ENCODE data around the gene LACRT. TPM values are rescaled to one million over a fixed set of nuclear protein-coding genes. Genes with fewer than 3 reads are reported as not detected.

Gene LACRT
- total and polyA plus RNA-seq, 2 of the 13 experiments (the other 11 are each of a cell fraction or from before 2014, with no cell fraction given) = not detected

GRCh38 chr12:54601841-54602240 lies 32.9 kb downstream of the LACRT start:
- POLR2A ChIA-PET = no interaction called here

More at GRCh38 chr12:54601841-54602240, 32.9 kb downstream of the LACRT start:
- Histone ChIP-seq H3K4me1 (ENCODE audit: insufficient read depth, low read length) (no peaks in the 10 kb centered on the region), H3K79me2 (ENCODE audit: insufficient read depth, low read length) (no peaks in the 10 kb centered on the region), H3K27me3 (ENCODE audit: control insufficient read depth in 1 of 2, insufficient read depth in 2 of 2, low read length in 2 of 2) (peaks cover 0 to 12% of the 10 kb centered on the region in 2 experiments; a peak in 1 of 5 replicates), H3K4me3 (replicated peaks in 1 of 3; ENCODE audit: insufficient read depth in 1 of 3, low read depth in 2 of 3, low read length in 3 of 3) (no peak overlapping the region), H4K20me1 (ENCODE audit: insufficient read depth, low read length) (no peaks in the 10 kb centered on the region), H3K4me2 (ENCODE audit: low read depth, low read length) (no peak overlapping the region), H3K9ac (ENCODE audit: insufficient read depth, low read depth, low read length) (no peak overlapping the region), H3K9me3 (ENCODE audit: low read length) (no peaks in the 10 kb centered on the region), H3K27ac (ENCODE audit: extremely low read length, insufficient read depth, low read length) (no peak overlapping the region), H3K36me3 (replicated peaks in 1 of 2; ENCODE audit: control insufficient read depth in 1 of 2, insufficient read depth in 2 of 2, low read length in 2 of 2) (no peaks in the 10 kb centered on the region), H2AFZ (ENCODE audit: low read length) (no peak overlapping the region)
- FAIRE-seq (no peak), DNase-seq (ENCODE audit: low spot score) (no peak), ATAC-seq (no peak)
- in situ Hi-C loops (cut with HindIII; ENCODE audit: extremely low pct_ligation_motif_present, low pct_unique_long_range_greater_than_20kb) = no loop called here
- BruUV-seq (replicated peaks) = no TSS peak
- WGBS (ENCODE audit: low lambda C conversion rate) = 8% methylated on average over 4 of the region's 4 CpGs
- CTCF ChIA-PET (ENCODE audit: low intra/inter-chr PET ratio, low total read pairs) = no interaction called here
- TF ChIP-seq SRY (CRISPR knock-in tag; IDR thresholded peaks at IDR 0.05) = no peak
- TF ChIP-seq ZNF639 (CRISPR knock-in tag; conservative IDR thresholded peaks at IDR 0.05) = no peak
- TF ChIP-seq TRIM22 (IDR thresholded peaks at IDR 0.05) = no peak
- no peak for TF ChIP-seq DNMT3B (CRISPR knock-in tag; conservative IDR thresholded peaks at IDR 0.05)
- no peak for TF ChIP-seq SNRNP70 (IDR thresholded peaks at IDR 0.05; ENCODE audit: low read depth, low read length)
- TF ChIP-seq RNF2 (conservative IDR thresholded peaks at IDR 0.05; ENCODE audit: low read depth) = no peak
- TF ChIP-seq USF2 (IDR thresholded peaks at IDR 0.05; ENCODE audit: low read depth, low read length) = no peak
- no peak for TF ChIP-seq USF2 (CRISPR knock-in tag; IDR thresholded peaks at IDR 0.05; ENCODE audit: borderline replicate concordance)
- TF ChIP-seq ZNF562 (CRISPR knock-in tag; IDR thresholded peaks at IDR 0.05; ENCODE audit: borderline replicate concordance) = no peak
- TF ChIP-seq ZNF230 (CRISPR knock-in tag; IDR thresholded peaks at IDR 0.05) = no peak
- TF ChIP-seq ZNF672 (CRISPR knock-in tag; IDR thresholded peaks at IDR 0.05) = no peak
- TF ChIP-seq PLRG1 (conservative IDR thresholded peaks at IDR 0.05) = no peak
- TF ChIP-seq ZNF790 (CRISPR knock-in tag; IDR thresholded peaks at IDR 0.05; ENCODE audit: borderline replicate concordance) = no peak
- TF ChIP-seq ZFP90 (CRISPR knock-in tag; IDR thresholded peaks at IDR 0.05; ENCODE audit: borderline replicate concordance) = no peak
- TF ChIP-seq ZNF550 (CRISPR knock-in tag; IDR thresholded peaks at IDR 0.05; ENCODE audit: borderline replicate concordance) = no peak
- no peak for TF ChIP-seq ZMAT3 (CRISPR knock-in tag; conservative IDR thresholded peaks at IDR 0.05)
- no peak for TF ChIP-seq MBD4 (IDR thresholded peaks at IDR 0.05; ENCODE audit: borderline replicate concordance, low read length)
- intact Hi-C loops (cut with micrococcal nuclease; ENCODE audit: unreplicated experiment) = no loop called here
